Glomerular endothelial cell (primary cell): ENCODE results near the gene OR10K1. TPM values are rescaled to one million over a fixed set of nuclear protein-coding genes. Genes with fewer than 3 reads are reported as not detected.

ENCODE experiments used
- total RNA-seq: library from RNA; depleted of rRNA; stranded (reverse); fragments of >200 nt; gene quantifications from 2 replicates; pipeline ENCODE4 v1.2.3, GENCODE V29; 2015

The OR10K1 gene
- total RNA-seq, 1 donor from 2014 or later, result not detected

Other genes with a start within 250 kb of the OR10K1 start
- not detected in 2 replicates for gene CD1A, start 207.4 kb upstream of the OR10K1 start, total RNA-seq
- gene CD1C, start 171.9 kb upstream of the OR10K1 start, total RNA-seq, result not detected in 2 replicates
- not detected in 2 replicates for gene CD1B, start 130.3 kb upstream of the OR10K1 start, total RNA-seq
- gene CD1E, start 107.9 kb upstream of the OR10K1 start, total RNA-seq, result not detected in 2 replicates
- gene OR10T2, start 62.4 kb upstream of the OR10K1 start, total RNA-seq, result not detected in 2 replicates
- gene OR10K2, start 35.6 kb upstream of the OR10K1 start, total RNA-seq, result not detected in 2 replicates
- not detected in 2 replicates for gene OR10R2, start 10.4 kb downstream of the OR10K1 start, total RNA-seq
- not detected in 2 replicates for gene OR6Y1, start 92.6 kb downstream of the OR10K1 start, total RNA-seq
- not detected in 2 replicates for gene OR6P1, start 108.7 kb downstream of the OR10K1 start, total RNA-seq
- gene OR10X1, start 118.1 kb downstream of the OR10K1 start, total RNA-seq, result not detected in 2 replicates
- not detected in 2 replicates for gene OR10Z1, start 143.4 kb downstream of the OR10K1 start, total RNA-seq
- not detected in 2 replicates for gene SPTA1, start 224.9 kb downstream of the OR10K1 start, total RNA-seq
- not detected in 2 replicates for gene OR6K2, start 238.8 kb downstream of the OR10K1 start, total RNA-seq